Measurements from ENCODE around the gene AHSP. TPM values are rescaled to one million over a fixed set of nuclear protein-coding genes. Genes with fewer than 3 reads are reported as not detected.

AHSP gene
- polyA plus RNA-seq, 2 donors = not detected

DNA sequence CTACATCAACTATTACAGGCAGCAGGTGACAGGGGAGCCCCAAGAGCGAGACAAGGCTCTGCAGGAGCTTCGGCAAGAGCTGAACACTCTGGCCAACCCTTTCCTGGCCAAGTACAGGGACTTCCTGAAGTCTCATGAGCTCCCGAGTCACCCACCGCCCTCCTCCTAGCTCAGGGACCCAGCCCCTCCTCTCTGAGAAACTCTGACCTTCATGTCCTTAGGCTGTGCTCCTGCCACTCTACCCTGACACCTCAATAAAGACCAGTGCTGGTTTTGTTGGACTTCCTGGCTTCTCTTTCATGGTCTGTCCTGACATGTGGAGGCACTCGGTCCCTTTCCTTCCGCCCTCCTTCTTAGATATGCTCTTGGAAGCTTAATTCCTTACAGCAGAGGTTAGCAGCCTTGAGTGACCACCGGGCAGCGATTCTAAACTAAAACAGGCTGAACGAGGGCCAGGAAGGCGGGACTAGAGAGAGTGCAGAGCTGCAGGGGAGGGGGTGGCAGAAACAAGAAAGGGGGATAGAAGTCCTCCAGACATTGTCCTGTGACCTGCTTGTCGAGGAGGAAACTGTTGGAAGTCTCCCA is 915 bp downstream of the AHSP start:
- Histone ChIP-seq H3K4me3 (ENCODE audit: low read depth in 1 of 2, low read length in 2 of 2) (peak overlapping the region in 1 of 2 donors; percentile 43), H3K9me3 (ENCODE audit: control insufficient read depth in 2 of 2, insufficient read depth in 1 of 2, low read depth in 1 of 2, low read length in 1 of 2) (no peaks in the 10 kb centered on the region), H3K27ac (ENCODE audit: low read depth in 2 of 2, low read length in 1 of 2) (no peak overlapping the region), H3K27me3 (ENCODE audit: control insufficient read depth in 1 of 2, insufficient read depth in 2 of 2, low read length in 2 of 2) (no peaks in the 10 kb centered on the region), H3K4me1 (ENCODE audit: control insufficient read depth in 2 of 2, insufficient read depth in 2 of 2, low read length in 1 of 2) (peaks cover 5 to 10% of the 10 kb centered on the region in 2 donors), H3K36me3 (ENCODE audit: control insufficient read depth in 2 of 2, insufficient read depth in 2 of 2, low read length in 1 of 2) (no peaks in the 10 kb centered on the region)
- WGBS, 2 donors = 35 to 40% methylated on average over 11 of the region's 11 CpGs

DNA sequence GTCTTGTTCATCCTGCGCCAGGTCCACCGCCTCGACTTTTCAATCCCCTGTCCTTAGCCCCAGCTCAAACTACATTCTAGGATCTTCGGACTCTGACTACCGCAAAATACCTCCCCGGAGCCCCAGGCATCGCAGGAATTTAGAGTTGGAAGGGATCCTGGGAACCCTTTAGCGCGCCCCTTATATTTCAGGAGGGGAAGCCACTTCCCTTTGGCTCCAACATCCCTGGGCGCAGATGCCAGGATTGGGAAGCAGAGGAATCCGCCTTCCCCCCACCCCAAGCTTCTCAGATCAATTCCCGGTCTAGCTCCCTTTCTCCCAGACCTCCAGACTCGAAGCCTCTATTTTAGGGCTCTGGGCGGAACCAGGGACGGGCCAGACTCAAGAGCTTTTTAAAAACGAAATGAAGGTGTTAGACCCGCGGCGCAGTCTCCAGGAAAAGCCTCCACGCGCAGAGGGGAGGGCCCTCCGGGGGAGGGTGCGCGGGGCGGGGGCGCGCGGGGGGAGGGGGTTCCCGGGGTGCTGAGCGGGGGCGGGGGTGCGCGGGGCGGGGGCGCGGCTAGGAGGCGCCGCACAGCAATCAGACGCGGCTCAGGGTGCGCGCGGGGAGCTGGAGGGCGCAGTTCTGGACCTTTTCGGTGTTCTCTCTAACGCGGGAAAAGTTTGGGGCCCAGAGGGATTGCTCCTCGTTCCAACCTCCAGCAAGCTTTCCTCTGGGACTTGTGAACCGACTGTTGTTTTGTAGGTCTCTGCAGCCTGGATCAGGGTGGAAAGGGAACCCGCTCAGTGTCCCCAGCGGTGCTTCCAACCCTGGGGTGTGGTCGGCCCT is 1.6 kb downstream of the AHSP start:
- H3K4me3 ChIP-seq (ENCODE audit: low read depth in 1 of 2, low read length in 2 of 2) = peak overlapping the region; percentile 31 to 43
- peaks cover 5 to 10% of the 10 kb centered on the region in 2 donors for H3K4me1 ChIP-seq (ENCODE audit: control insufficient read depth in 2 of 2, insufficient read depth in 2 of 2, low read length in 1 of 2)
- H3K27ac ChIP-seq (ENCODE audit: low read depth in 2 of 2, low read length in 1 of 2) = no peak overlapping the region
- no peaks in the 10 kb centered on the region for H3K36me3 ChIP-seq (ENCODE audit: control insufficient read depth in 2 of 2, insufficient read depth in 2 of 2, low read length in 1 of 2)
- H3K9me3 ChIP-seq (ENCODE audit: control insufficient read depth in 2 of 2, insufficient read depth in 1 of 2, low read depth in 1 of 2, low read length in 1 of 2) = no peaks in the 10 kb centered on the region
- WGBS, 2 donors = 3 to 5% methylated on average over 35 to 52 of the region's 52 CpGs
- H3K27me3 ChIP-seq (ENCODE audit: control insufficient read depth in 1 of 2, insufficient read depth in 2 of 2, low read length in 2 of 2) = no peaks in the 10 kb centered on the region

DNA sequence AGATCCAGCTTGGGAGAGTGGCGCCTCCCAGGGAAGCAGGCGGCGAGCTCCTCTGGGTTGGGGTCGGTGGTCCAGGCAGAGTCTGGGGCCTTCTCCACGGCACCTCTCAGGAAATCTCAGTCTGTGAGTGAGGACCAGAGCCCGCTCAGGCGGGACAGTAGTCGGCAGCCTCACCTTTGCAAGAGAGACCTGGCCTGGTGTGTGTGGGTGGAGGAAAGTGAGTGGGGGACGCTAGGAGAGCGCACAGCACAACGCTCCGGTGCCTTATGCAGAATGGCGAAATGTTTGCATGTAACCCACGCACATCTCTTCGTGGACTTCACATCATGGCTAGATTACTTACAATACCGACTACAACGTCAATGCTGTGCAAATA is 2.2 kb downstream of the AHSP start:
- no peaks in the 10 kb centered on the region for H3K27me3 ChIP-seq (ENCODE audit: control insufficient read depth in 1 of 2, insufficient read depth in 2 of 2, low read length in 2 of 2)
- peaks cover 5 to 10% of the 10 kb centered on the region in 2 donors for H3K4me1 ChIP-seq (ENCODE audit: control insufficient read depth in 2 of 2, insufficient read depth in 2 of 2, low read length in 1 of 2)
- H3K4me3 ChIP-seq (ENCODE audit: low read depth in 1 of 2, low read length in 2 of 2) = peak overlapping the region; percentile 31 to 43
- WGBS, 2 donors = 17 to 24% methylated on average over 17 of the region's 17 CpGs
- H3K27ac ChIP-seq (ENCODE audit: low read depth in 2 of 2, low read length in 1 of 2) = no peak overlapping the region
- H3K36me3 ChIP-seq (ENCODE audit: control insufficient read depth in 2 of 2, insufficient read depth in 2 of 2, low read length in 1 of 2) = no peaks in the 10 kb centered on the region
- H3K9me3 ChIP-seq (ENCODE audit: control insufficient read depth in 2 of 2, insufficient read depth in 1 of 2, low read depth in 1 of 2, low read length in 1 of 2) = no peaks in the 10 kb centered on the region

DNA sequence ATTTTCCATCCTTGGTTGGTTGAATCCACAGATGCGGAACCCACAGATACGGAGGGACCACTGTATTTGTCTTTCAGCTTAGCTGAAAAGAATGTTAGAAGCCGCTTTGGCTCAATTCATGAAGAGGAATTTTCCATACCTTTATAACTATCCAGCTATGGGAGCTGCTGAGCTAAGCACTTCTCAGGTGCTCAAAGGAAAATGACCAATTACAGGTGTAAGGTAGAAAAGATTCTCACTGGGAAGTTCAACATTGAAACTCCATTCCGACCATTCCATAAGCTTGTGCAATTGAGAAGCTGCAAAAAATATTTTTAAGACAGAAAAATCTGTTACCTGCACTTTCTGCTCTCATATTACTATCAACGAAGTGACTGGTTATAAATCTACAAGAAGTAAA is 2.7 kb downstream of the AHSP start:
- no peaks in the 10 kb centered on the region for H3K27me3 ChIP-seq (ENCODE audit: control insufficient read depth in 1 of 2, insufficient read depth in 2 of 2, low read length in 2 of 2)
- WGBS, 2 donors = 65 to 67% methylated on average over 5 of the region's 5 CpGs
- no peak overlapping the region for H3K4me3 ChIP-seq (ENCODE audit: low read depth in 1 of 2, low read length in 2 of 2)
- peaks cover 5 to 10% of the 10 kb centered on the region in 2 donors for H3K4me1 ChIP-seq (ENCODE audit: control insufficient read depth in 2 of 2, insufficient read depth in 2 of 2, low read length in 1 of 2)
- H3K9me3 ChIP-seq (ENCODE audit: control insufficient read depth in 2 of 2, insufficient read depth in 1 of 2, low read depth in 1 of 2, low read length in 1 of 2) = no peaks in the 10 kb centered on the region
- no peak overlapping the region for H3K27ac ChIP-seq (ENCODE audit: low read depth in 2 of 2, low read length in 1 of 2)
- no peaks in the 10 kb centered on the region for H3K36me3 ChIP-seq (ENCODE audit: control insufficient read depth in 2 of 2, insufficient read depth in 2 of 2, low read length in 1 of 2)

DNA sequence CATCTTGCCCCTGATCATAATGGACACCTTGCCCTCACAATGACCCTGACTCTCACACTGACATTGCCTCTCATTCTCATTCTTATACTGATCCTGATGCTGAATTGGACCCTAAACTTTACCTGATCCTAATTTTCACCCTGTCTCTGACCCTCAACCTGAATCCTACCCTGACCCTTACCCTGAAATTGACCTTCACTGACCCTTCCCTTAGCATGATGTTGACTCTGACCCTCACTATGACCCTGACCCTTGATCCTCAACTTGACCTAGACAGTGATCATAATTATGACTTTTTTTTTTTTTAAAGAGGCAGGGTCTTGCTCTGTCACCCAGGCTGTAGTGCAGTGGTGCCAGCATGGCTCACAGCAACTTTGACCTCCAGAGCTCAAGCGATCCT is 3.4 kb downstream of the AHSP start:
- H3K36me3 ChIP-seq (ENCODE audit: control insufficient read depth in 2 of 2, insufficient read depth in 2 of 2, low read length in 1 of 2) = no peaks in the 10 kb centered on the region
- H3K27me3 ChIP-seq (ENCODE audit: control insufficient read depth in 1 of 2, insufficient read depth in 2 of 2, low read length in 2 of 2) = no peaks in the 10 kb centered on the region
- H3K4me3 ChIP-seq (ENCODE audit: low read depth in 1 of 2, low read length in 2 of 2) = no peak overlapping the region
- no peak overlapping the region for H3K27ac ChIP-seq (ENCODE audit: low read depth in 2 of 2, low read length in 1 of 2)
- peaks cover 5 to 10% of the 10 kb centered on the region in 2 donors for H3K4me1 ChIP-seq (ENCODE audit: control insufficient read depth in 2 of 2, insufficient read depth in 2 of 2, low read length in 1 of 2)
- H3K9me3 ChIP-seq (ENCODE audit: control insufficient read depth in 2 of 2, insufficient read depth in 1 of 2, low read depth in 1 of 2, low read length in 1 of 2) = no peaks in the 10 kb centered on the region
- 91 to 95% methylated on average over 1 of the region's 1 CpG for WGBS, 2 donors

DNA sequence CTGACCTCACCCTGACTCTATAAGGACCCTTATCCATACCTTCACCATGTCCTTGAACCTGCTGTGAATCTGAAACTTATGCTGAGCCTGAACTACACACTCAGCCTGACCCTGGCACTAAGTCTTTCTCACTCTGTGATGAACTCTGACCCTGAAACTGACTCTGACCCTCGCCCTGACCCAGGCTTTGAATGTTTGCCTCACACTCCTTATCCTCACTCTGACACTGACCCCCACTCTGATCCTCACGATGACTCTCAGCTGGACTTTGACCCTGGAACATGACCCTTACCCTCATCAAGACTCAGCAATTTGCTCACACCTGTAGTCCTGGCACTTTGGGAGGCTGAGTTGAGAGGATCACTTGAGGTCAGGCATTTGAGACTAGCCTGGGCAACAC is 4.4 kb downstream of the AHSP start:
- H3K27ac ChIP-seq (ENCODE audit: low read depth in 2 of 2, low read length in 1 of 2) = no peak overlapping the region
- no peaks in the 10 kb centered on the region for H3K36me3 ChIP-seq (ENCODE audit: control insufficient read depth in 2 of 2, insufficient read depth in 2 of 2, low read length in 1 of 2)
- 51 to 70% methylated on average over 2 of the region's 2 CpGs for WGBS, 2 donors
- peaks cover 5 to 10% of the 10 kb centered on the region in 2 donors for H3K4me1 ChIP-seq (ENCODE audit: control insufficient read depth in 2 of 2, insufficient read depth in 2 of 2, low read length in 1 of 2)
- H3K9me3 ChIP-seq (ENCODE audit: control insufficient read depth in 2 of 2, insufficient read depth in 1 of 2, low read depth in 1 of 2, low read length in 1 of 2) = no peaks in the 10 kb centered on the region
- H3K27me3 ChIP-seq (ENCODE audit: control insufficient read depth in 1 of 2, insufficient read depth in 2 of 2, low read length in 2 of 2) = no peaks in the 10 kb centered on the region
- H3K4me3 ChIP-seq (ENCODE audit: low read depth in 1 of 2, low read length in 2 of 2) = no peak overlapping the region

DNA sequence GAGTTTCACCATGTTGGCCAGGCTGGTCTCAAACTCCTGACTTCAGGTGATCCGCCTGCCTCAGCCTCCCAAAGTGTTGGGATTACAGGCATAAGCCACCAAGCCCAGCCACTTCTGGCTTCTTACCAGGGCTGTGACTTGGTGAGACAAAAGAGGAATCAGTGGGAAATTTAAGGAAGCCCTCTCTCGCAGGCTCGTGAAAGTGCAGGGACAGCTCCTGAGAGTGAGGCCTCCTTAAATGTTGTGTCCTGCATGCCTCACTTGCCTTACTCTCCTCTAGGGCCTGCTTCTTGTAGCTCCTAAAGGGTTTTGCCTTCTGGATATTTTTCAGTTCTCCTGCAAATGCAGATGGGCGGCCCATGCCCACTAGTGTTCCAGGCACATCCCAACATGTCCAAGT is 5.2 kb downstream of the AHSP start:
- 88 to 91% methylated on average over 4 of the region's 4 CpGs for WGBS, 2 donors
- H3K36me3 ChIP-seq (ENCODE audit: control insufficient read depth in 2 of 2, insufficient read depth in 2 of 2, low read length in 1 of 2) = no peaks in the 10 kb centered on the region
- no peaks in the 10 kb centered on the region for H3K9me3 ChIP-seq (ENCODE audit: control insufficient read depth in 2 of 2, insufficient read depth in 1 of 2, low read depth in 1 of 2, low read length in 1 of 2)
- no peaks in the 10 kb centered on the region for H3K27me3 ChIP-seq (ENCODE audit: control insufficient read depth in 1 of 2, insufficient read depth in 2 of 2, low read length in 2 of 2)
- no peak overlapping the region for H3K4me3 ChIP-seq (ENCODE audit: low read depth in 1 of 2, low read length in 2 of 2)
- peaks cover 5 to 13% of the 10 kb centered on the region in 2 donors for H3K4me1 ChIP-seq (ENCODE audit: control insufficient read depth in 2 of 2, insufficient read depth in 2 of 2, low read length in 1 of 2)
- H3K27ac ChIP-seq (ENCODE audit: low read depth in 2 of 2, low read length in 1 of 2) = no peak overlapping the region

DNA sequence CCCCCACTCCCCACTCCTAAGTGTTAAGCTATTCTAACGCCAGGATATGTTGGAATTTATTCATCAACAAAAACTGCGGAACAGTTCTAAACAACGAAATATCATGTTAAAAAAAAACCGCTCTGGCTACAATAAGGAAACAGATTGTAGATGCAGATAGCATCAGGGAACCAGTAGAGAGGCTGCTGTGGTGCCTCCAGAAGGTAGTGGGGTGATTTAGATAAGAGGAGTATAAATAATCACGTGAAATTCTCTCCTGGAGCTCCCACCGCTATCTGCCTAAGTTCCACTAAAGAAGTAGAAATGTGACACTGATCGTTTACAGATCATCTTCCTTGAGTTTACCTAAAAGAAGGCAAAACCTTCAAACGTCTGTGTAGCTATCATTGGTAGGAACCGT is 8.0 kb downstream of the AHSP start:
- Histone ChIP-seq H3K4me3 (ENCODE audit: low read depth in 1 of 2, low read length in 2 of 2) (no peak overlapping the region), H3K36me3 (ENCODE audit: control insufficient read depth in 2 of 2, insufficient read depth in 2 of 2, low read length in 1 of 2) (no peaks in the 10 kb centered on the region), H3K27ac (ENCODE audit: low read depth in 2 of 2, low read length in 1 of 2) (no peak overlapping the region), H3K27me3 (ENCODE audit: control insufficient read depth in 1 of 2, insufficient read depth in 2 of 2, low read length in 2 of 2) (no peaks in the 10 kb centered on the region), H3K4me1 (ENCODE audit: control insufficient read depth in 2 of 2, insufficient read depth in 2 of 2, low read length in 1 of 2) (peaks cover 0 to 3% of the 10 kb centered on the region in 2 donors), H3K9me3 (ENCODE audit: control insufficient read depth in 2 of 2, insufficient read depth in 1 of 2, low read depth in 1 of 2, low read length in 1 of 2) (no peaks in the 10 kb centered on the region)
- WGBS, 2 donors = 51 to 61% methylated on average over 9 of the region's 9 CpGs

DNA sequence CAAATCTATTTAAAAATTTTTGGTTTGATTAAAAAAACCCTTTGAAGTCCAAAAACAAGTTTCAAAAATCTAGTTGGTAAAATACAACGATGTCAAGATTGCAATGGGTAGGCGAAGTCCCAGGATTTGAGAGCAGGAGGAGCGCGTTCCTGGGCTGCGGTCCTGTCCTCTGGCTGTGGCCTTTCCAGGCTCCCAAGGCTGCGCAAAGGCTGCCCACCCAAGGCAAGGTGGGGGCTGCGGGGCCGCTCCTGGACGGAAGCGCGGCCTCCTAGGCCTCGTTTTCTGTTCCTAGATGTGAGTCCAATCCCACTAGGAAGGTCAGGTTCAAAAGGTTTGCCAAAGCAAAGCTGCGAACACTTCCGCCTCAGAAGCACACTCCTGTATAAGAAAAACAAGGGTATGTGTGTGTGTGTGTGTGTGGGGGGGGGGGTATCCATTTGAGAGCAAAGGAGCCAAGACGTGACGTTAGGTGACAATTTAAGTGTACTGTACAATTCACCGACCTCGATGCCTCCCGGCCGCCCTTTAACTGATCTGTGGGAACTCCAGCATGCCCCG is 9.2 kb downstream of the AHSP start:
- Histone ChIP-seq H3K4me1 (ENCODE audit: control insufficient read depth in 2 of 2, insufficient read depth in 2 of 2, low read length in 1 of 2) (peaks cover 0 to 3% of the 10 kb centered on the region in 2 donors), H3K4me3 (ENCODE audit: low read depth in 1 of 2, low read length in 2 of 2) (no peak overlapping the region), H3K9me3 (ENCODE audit: control insufficient read depth in 2 of 2, insufficient read depth in 1 of 2, low read depth in 1 of 2, low read length in 1 of 2) (no peaks in the 10 kb centered on the region), H3K36me3 (ENCODE audit: control insufficient read depth in 2 of 2, insufficient read depth in 2 of 2, low read length in 1 of 2) (no peaks in the 10 kb centered on the region), H3K27me3 (ENCODE audit: control insufficient read depth in 1 of 2, insufficient read depth in 2 of 2, low read length in 2 of 2) (no peaks in the 10 kb centered on the region), H3K27ac (ENCODE audit: low read depth in 2 of 2, low read length in 1 of 2) (no peak overlapping the region)
- WGBS, 2 donors = 69 to 72% methylated on average over 21 of the region's 21 CpGs

All from esophagus (tissue), 2 donors.